Stimulated activated CD8-positive, alpha-beta memory T cell treated with anti-CD3 and anti-CD28 coated beads, Interleukin-4, amount 100 ng/mL, for 48 hours (primary cell): ENCODE measurements around the gene IMPA2.
"Not testable (repeated sequence)": the region's sequence is repeated elsewhere in the genome, so short reads cannot be mapped to it uniquely, and the experiment has no call there.

ENCODE experiments used
- DNase-seq: peaks from one replicate; pipeline ENCODE4 v3.0.0-alpha.2; 2020

The IMPA2 gene

GRCh38 chr18:11981192-11981542, at the start of gene IMPA2:
IMPA2 (plus strand) TSS chr18:11981507; CDS start chr18:11981670, 163 bp downstream.
- DNase-seq, result no peak

DNA sequence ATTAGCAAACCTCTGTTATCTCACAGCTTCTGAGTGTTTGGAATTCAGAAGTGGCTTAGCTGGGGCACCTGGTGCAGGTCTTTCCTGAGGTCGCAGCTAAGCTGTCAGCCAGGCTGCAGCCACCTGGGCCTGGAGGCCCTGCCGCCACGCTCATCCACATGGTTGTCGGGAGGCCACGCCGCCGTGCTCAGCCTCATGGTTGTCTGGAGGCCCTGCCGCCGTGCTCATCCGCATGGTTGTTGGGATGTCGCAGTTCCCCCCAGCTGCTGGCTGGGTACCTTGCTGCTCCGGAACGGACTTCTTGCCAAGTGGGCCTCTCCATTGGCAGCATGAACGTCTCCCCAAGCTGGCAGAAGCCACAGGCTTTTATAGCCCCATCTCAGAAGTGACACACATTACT, 48.9 kb upstream of the IMPA2 start:
- DNase-seq, result no peak

DNA sequence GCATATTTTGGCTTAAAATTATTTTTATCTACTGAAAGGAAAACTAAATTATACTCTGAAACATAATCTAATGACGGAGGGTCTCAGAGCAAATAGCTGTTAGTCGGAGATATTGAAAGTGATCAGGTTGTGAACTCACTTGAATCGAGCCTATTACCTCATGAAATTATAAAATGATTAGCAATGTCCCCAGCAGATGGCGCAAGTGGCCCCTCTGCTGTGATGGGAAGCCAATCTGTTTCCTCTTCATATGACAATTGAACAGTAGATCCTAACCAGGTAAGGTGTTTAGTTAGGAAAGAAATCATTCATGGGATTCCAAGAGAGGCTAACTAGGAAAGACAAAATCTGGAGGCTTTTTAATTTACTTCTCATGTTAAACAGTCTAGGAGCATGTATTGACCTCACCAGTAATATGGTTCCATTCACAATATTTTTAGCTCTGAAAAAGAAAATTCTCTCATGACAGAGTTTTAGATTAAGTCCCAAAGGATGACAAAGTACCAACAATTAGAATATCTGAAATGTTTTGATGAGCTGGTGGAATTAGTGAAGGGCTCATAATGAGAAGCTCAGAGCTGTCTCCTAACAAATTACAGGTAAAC, 43.3 kb upstream of the IMPA2 start:
- DNase-seq, result peak; percentile 88

GRCh38 chr18:11940956-11941355, 40.4 kb upstream of the IMPA2 start:
- DNase-seq, result no peak

- no peak for DNase-seq
These were observed 37.8 kb upstream of the IMPA2 start for GRCh38 chr18:11943551-11943950.

GRCh38 chr18:11944252-11944651, 37.1 kb upstream of the IMPA2 start:
- DNase-seq, result no peak

- no peak for DNase-seq
These were observed 36.5 kb upstream of the IMPA2 start for GRCh38 chr18:11944786-11945185.

- not testable (repeated sequence) for DNase-seq
These were observed 35.3 kb upstream of the IMPA2 start for GRCh38 chr18:11945834-11946659.

DNA sequence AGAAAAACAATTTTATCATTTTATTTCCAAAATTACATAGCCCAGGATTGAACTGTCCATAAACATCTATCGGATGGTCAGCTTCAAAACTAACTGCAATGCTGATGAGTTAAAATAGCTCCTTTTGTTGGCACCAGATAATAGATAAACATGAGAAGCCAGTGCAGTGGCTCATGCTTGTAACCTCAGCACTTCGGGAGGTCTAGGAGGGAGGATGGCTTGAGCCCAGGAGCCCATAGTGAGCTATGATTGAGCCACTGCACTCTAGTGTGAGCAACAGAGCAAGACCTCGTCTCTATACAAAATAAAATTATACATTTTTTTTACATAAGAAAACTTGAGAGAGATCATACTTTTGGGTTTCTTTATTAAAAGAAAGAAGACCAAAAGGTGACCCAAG, 34.6 kb upstream of the IMPA2 start:
- peak; percentile 25 for DNase-seq

GRCh38 chr18:11947214-11948191, 33.8 kb upstream of the IMPA2 start:
- DNase-seq, result peak; percentile 78

GRCh38 chr18:11948852-11949523, 32.3 kb upstream of the IMPA2 start:
- DNase-seq, result no peak

GRCh38 chr18:11950824-11951223, 30.5 kb upstream of the IMPA2 start:
- no peak for DNase-seq

DNA sequence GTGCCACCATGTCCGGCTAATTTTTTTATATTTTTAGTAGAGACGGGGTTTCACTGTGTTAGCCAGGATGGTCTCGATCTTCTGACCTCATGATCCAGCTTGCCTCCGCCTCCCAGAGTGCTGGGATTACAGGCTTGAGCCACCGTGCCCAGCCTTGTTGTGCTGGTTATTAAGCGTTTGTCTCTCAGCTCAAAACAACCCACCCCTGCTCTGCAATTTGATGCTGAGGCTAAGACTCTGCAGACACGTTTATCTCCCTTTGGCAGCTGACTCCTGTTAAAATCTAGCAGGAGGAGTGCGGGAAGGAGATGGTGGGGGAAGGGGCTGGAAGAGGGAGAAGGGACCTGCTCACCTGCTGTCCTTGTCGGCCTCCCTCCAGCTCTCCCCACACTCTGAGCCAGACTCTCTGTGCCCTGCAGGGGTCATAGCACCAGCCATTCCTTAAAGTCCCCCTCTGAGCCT, 29.9 kb upstream of the IMPA2 start:
- DNase-seq, result no peak

DNA sequence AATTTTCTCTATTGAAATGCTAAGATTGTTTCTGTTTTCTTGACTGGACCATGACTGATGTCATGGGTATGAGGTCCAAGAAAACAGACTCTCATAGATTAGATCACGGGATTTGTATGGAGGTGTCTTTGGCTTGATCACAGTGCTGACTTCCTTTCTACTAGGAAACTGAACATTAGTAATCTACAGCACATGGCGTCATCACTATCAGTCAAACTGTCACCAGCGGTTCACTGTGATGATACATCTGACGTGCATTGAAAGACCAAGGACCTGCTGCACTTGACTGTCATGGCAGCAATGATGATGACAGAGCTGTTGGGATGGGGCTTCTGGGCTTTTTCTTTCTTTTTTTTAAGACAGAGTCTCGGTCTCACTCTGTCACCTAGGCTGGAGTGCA, 28.2 kb upstream of the IMPA2 start:
- no peak for DNase-seq

DNA sequence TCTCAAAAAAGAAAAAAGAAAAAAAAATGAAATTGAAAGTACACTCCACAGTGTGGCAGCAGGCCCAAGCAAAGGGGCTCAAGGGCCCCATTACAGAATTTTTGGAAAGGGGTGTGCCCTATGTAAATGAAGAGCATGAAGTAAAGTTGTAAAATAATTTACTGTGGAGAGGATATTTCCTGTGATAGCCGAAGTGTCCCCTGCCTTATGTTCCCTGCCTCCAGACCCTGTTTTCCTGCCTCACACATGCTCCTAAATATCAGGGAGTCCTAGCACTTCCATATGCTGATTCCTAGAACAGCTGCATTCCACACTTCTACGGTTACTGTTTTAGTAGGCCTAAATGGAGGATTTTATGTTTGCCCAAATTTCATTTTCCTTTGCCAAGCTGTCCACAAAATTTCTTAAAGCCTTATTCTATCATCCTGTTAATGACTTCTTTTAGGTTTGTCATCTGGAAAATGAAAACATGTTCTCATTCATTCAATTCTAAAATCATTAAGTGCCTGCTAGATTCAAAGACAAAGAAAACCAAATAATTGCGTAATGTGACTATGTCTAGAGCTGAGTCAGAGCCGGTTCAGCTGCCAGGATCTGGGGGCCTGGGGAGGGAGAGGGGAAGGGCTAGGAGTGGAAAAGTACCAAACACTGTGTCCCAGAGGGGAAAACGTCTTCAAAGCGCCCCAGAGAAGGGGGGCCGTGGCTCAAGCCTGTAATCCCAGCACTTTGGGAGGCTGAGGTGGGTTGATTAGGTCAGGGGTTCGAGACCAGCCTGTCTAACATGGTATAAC, 25.9 kb upstream of the IMPA2 start:
- DNase-seq, result peak; percentile 28

- no peak for DNase-seq
These were observed 24.7 kb upstream of the IMPA2 start for GRCh38 chr18:11956371-11957308.

DNA sequence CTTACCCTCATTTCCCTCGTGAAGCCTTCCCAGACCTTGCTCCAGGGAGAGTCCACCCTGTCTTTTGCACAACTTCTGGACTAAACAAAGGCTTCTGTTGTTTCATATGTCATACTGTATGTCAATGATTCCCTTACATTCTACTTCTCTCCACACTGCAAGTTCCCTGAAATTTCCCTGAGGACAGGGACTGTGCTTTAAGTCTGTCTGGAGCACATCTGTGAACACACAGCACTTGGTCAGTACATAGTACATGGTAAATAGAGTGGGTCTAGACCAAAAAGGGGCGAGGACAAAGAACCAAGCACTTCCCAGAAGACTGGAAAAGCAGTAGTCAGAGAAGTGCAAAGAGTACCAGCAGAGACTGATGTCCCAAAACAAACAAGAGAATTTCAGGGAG, 23.7 kb upstream of the IMPA2 start:
- no peak for DNase-seq

- DNase-seq, result not testable (repeated sequence)
These were observed 21.7 kb upstream of the IMPA2 start for GRCh38 chr18:11959651-11960050.

GRCh38 chr18:11960743-11961380, 20.4 kb upstream of the IMPA2 start:
- no peak for DNase-seq

DNA sequence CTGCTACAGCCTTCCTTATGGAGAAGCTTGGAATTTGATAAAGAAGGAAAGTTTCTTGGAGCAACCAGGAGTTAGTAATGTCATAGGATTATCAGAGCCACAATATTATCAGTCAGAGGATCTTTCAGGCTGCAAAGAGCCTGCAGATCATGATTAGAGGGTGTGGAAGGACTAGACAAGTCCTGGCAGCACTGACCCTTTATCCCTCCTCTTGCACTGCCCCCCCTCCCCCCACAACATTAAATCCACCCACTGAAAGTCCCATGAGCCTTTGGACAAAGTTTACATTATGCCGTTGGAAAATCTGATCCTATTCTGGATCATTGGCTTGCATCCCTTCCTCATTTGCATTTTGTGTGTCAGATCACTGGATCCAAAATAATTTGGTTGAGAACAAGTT, 18.7 kb upstream of the IMPA2 start:
- DNase-seq, result no peak
